Right atrium auricular region (tissue), 2 donors: ENCODE measurements around the gene BCAR3. TPM values are rescaled to one million over a fixed set of nuclear protein-coding genes. Genes with fewer than 3 reads are reported as not detected.

Source experiments
- DNase-seq: peaks from one replicate; pipeline ENCODE4 v3.0.0-alpha.2; 2019; ENCODE audit warnings: low spot score
- H3K27ac ChIP-seq, 2 donors: fragments of 200-600 bp; sonication (generic); 1 replicate in 1 of 2; 2 replicates in 1 of 2; pipeline ENCODE4 v1.5.1; 2016 to 2019
- H3K27me3 ChIP-seq, 2 donors: fragments of 200-600 bp; sonication (generic); one replicate each; pipeline versions ENCODE4 v1.5.1 to v1.6.0; 2017 to 2019
- H3K36me3 ChIP-seq: fragments of 200-600 bp; sonication (generic); one replicate; pipeline ENCODE4 v1.5.1; 2016
- H3K4me1 ChIP-seq, 2 donors: fragments of 200-600 bp; sonication (generic); one replicate each; pipeline versions ENCODE4 v1.5.1 to v1.6.0; 2017 to 2019
- H3K4me3 ChIP-seq, 2 donors: fragments of 200-600 bp; sonication (generic); 1 replicate in 1 of 2; 2 replicates in 1 of 2; pipeline ENCODE4 v1.5.1; 2017 to 2019; ENCODE audit warnings: mild to moderate bottlenecking in 1 of 2, moderate library complexity in 1 of 2
- H3K9me3 ChIP-seq, 2 donors: fragments of 200-600 bp; sonication (generic); one replicate each; pipeline ENCODE4 v1.5.1; 2019
- CTCF ChIP-seq, 2 donors: fragments of 200-600 bp; sonication (generic); IDR thresholded peaks; one replicate each; pipeline ENCODE4 v1.5.1; 2019; ENCODE audit warnings: antibody characterized with exemption in 2 of 2
- total RNA-seq, 2 donors: library from RNA; depleted of rRNA; stranded (reverse); fragments of >200 nt; gene quantifications; one replicate each; pipeline ENCODE4 v1.1.0, GENCODE V29; 2016

The BCAR3 gene
- total RNA-seq, 2 donors from 2014 or later, result 12.7 to 19.3 TPM

- DNase-seq, result no peak
- no peak for TF ChIP-seq CTCF (IDR thresholded peaks at IDR 0.05)
- Histone ChIP-seq H3K27ac (no peak overlapping the region), H3K4me3 (no peak overlapping the region), H3K36me3 (no peaks in the 10 kb centered on the region), H3K4me1 (peaks cover 0 to 25% of the 10 kb centered on the region in 2 donors), H3K9me3 (no peaks in the 10 kb centered on the region), H3K27me3 (no peaks in the 10 kb centered on the region)
Measured at GRCh38 chr1:93683234-93683633, 1.6 kb upstream of the BCAR3 start.

- H3K27me3 ChIP-seq, result no peaks in the 10 kb centered on the region
- TF ChIP-seq CTCF (IDR thresholded peaks at IDR 0.05), result no peak
- peak overlapping the region; percentile 83 to 84 for H3K4me3 ChIP-seq
- H3K9me3 ChIP-seq, result no peaks in the 10 kb centered on the region
- no peak for DNase-seq
- peaks cover 0 to 28% of the 10 kb centered on the region in 2 donors for H3K4me1 ChIP-seq
- no peaks in the 10 kb centered on the region for H3K36me3 ChIP-seq
- H3K27ac ChIP-seq, result peak overlapping the region; percentile 87 to 88
Measured at GRCh38 chr1:93681989-93682412, 364 bp upstream of the BCAR3 start.

- H3K27ac ChIP-seq, result peak overlapping the region; percentile 87 to 88
- TF ChIP-seq CTCF (IDR thresholded peaks at IDR 0.05), result peak; percentile 58 to 72
- H3K36me3 ChIP-seq, result no peaks in the 10 kb centered on the region
- H3K9me3 ChIP-seq, result no peaks in the 10 kb centered on the region
- H3K4me1 ChIP-seq, result peaks cover 0 to 37% of the 10 kb centered on the region in 2 donors
- peak; percentile 93 for DNase-seq
- peak overlapping the region; percentile 83 to 84 for H3K4me3 ChIP-seq
- H3K27me3 ChIP-seq, result no peaks in the 10 kb centered on the region
Measured at GRCh38 chr1:93680420-93681100, 1.1 kb downstream of the BCAR3 start.

- H3K4me3 ChIP-seq, result peak overlapping the region; percentile 83 to 84
- peak overlapping the region; percentile 87 to 88 for H3K27ac ChIP-seq
- peaks cover 0 to 42% of the 10 kb centered on the region in 2 donors for H3K4me1 ChIP-seq
- TF ChIP-seq CTCF (IDR thresholded peaks at IDR 0.05), result no peak
- DNase-seq, result no peak
- H3K36me3 ChIP-seq, result no peaks in the 10 kb centered on the region
- no peaks in the 10 kb centered on the region for H3K9me3 ChIP-seq
- H3K27me3 ChIP-seq, result no peaks in the 10 kb centered on the region
Measured at GRCh38 chr1:93680076-93680419, 1.6 kb downstream of the BCAR3 start.

- H3K36me3 ChIP-seq, result no peaks in the 10 kb centered on the region
- peaks cover 0 to 47% of the 10 kb centered on the region in 2 donors for H3K4me1 ChIP-seq
- H3K27me3 ChIP-seq, result no peaks in the 10 kb centered on the region
- no peak for DNase-seq
- H3K9me3 ChIP-seq, result no peaks in the 10 kb centered on the region
- no peak overlapping the region for H3K4me3 ChIP-seq
- TF ChIP-seq CTCF (IDR thresholded peaks at IDR 0.05), result no peak
- peak overlapping the region; percentile 87 to 88 for H3K27ac ChIP-seq
Measured at GRCh38 chr1:93679546-93679945, 2.1 kb downstream of the BCAR3 start.
